Measurements from ENCODE around the gene NACA2.
"Not testable (repeated sequence)": the region's sequence is repeated elsewhere in the genome, so short reads cannot be mapped to it uniquely, and the experiment has no call there.

NACA2 gene

GRCh38 chr17:61575983-61576382 is 15.0 kb downstream of the NACA2 start:
- no peak for DNase-seq (ENCODE audit: low read depth)

GRCh38 chr17:61575352-61575975 is 15.6 kb downstream of the NACA2 start:
- DNase-seq (ENCODE audit: low read depth) = no peak

- peak; percentile 28 for DNase-seq (ENCODE audit: low read depth)
These were observed 16.3 kb downstream of the NACA2 start for GRCh38 chr17:61574542-61575351.

- DNase-seq (ENCODE audit: low read depth) = not testable (repeated sequence)
These were observed 18.5 kb downstream of the NACA2 start for GRCh38 chr17:61572547-61572946.

GRCh38 chr17:61571624-61572023 is 19.4 kb downstream of the NACA2 start:
- DNase-seq (ENCODE audit: low read depth) = no peak

- DNase-seq (ENCODE audit: low read depth) = no peak
These were observed 20.9 kb downstream of the NACA2 start for GRCh38 chr17:61570118-61570517.

- not testable (repeated sequence) for DNase-seq (ENCODE audit: low read depth)
These were observed 21.5 kb downstream of the NACA2 start for GRCh38 chr17:61569525-61569924.

- no peak for DNase-seq (ENCODE audit: low read depth)
These were observed 22.6 kb downstream of the NACA2 start for GRCh38 chr17:61568219-61569072.

- DNase-seq (ENCODE audit: low read depth) = no peak
These were observed 23.8 kb downstream of the NACA2 start for GRCh38 chr17:61567045-61567802.

GRCh38 chr17:61566448-61566847 is 24.6 kb downstream of the NACA2 start:
- DNase-seq (ENCODE audit: low read depth) = not testable (repeated sequence)

- not testable (repeated sequence) for DNase-seq (ENCODE audit: low read depth)
These were observed 25.2 kb downstream of the NACA2 start for GRCh38 chr17:61565850-61566249.

- no peak for DNase-seq (ENCODE audit: low read depth)
These were observed 25.8 kb downstream of the NACA2 start for GRCh38 chr17:61565213-61565612.

- DNase-seq (ENCODE audit: low read depth) = no peak
These were observed 28.7 kb downstream of the NACA2 start for GRCh38 chr17:61562287-61562686.

- DNase-seq (ENCODE audit: low read depth) = no peak
These were observed 29.7 kb downstream of the NACA2 start for GRCh38 chr17:61561354-61561753.

- no peak for DNase-seq (ENCODE audit: low read depth)
These were observed 30.9 kb downstream of the NACA2 start for GRCh38 chr17:61560071-61560470.

- no peak for DNase-seq (ENCODE audit: low read depth)
These were observed 34.5 kb downstream of the NACA2 start for GRCh38 chr17:61556224-61557188.

GRCh38 chr17:61555127-61555566 is 35.9 kb downstream of the NACA2 start:
- DNase-seq (ENCODE audit: low read depth) = no peak

GRCh38 chr17:61554209-61554608 is 36.8 kb downstream of the NACA2 start:
- DNase-seq (ENCODE audit: low read depth) = no peak

- DNase-seq (ENCODE audit: low read depth) = not testable (repeated sequence)
These were observed 38.5 kb downstream of the NACA2 start for GRCh38 chr17:61552560-61552959.

GRCh38 chr17:61551255-61551742 is 39.7 kb downstream of the NACA2 start:
- peak; percentile 33 for DNase-seq (ENCODE audit: low read depth)

Measured in stromal cell of bone marrow (primary cell).